ENCODE measurements around the gene SLC25A28. TPM values are rescaled to one million over a fixed set of nuclear protein-coding genes. Genes with fewer than 3 reads are reported as not detected.

The SLC25A28 gene
- total and polyA plus RNA-seq, 2 donors from 2014 or later, result 43.0 to 57.1 TPM

- no peak for DNase-seq
- Histone ChIP-seq H3K4me1 (ENCODE audit: control insufficient read depth in 2 of 3, insufficient read depth in 2 of 3, low read depth in 1 of 3, low read length in 3 of 3) (no peaks in the 10 kb centered on the region), H3K27ac (ENCODE audit: low read depth in 2 of 2, low read length in 2 of 2) (no peak overlapping the region), H3K27me3 (ENCODE audit: control insufficient read depth, insufficient read depth, low read length) (no peaks in the 10 kb centered on the region), H3K9me3 (ENCODE audit: control insufficient read depth in 2 of 3, insufficient read depth in 1 of 3, low read length in 3 of 3) (no peaks in the 10 kb centered on the region), H3K4me3 (ENCODE audit: low read length in 3 of 3) (no peak overlapping the region), H3K36me3 (ENCODE audit: control insufficient read depth in 2 of 3, insufficient read depth in 3 of 3, low read length in 3 of 3) (no peaks in the 10 kb centered on the region), H3K9ac (ENCODE audit: low read length in 3 of 3) (no peak overlapping the region)
- TF ChIP-seq CTCF (IDR thresholded peaks at IDR 0.05; ENCODE audit: borderline replicate concordance, extremely low read depth, insufficient read depth), result no peak
- no peak for FAIRE-seq
- intact Hi-C loops (cut with DNase I), result no loop called here
Observed at GRCh38 chr10:99647601-99648151, 27.4 kb upstream of the SLC25A28 start.

- Histone ChIP-seq H3K9me3 (ENCODE audit: control insufficient read depth in 2 of 3, insufficient read depth in 1 of 3, low read length in 3 of 3) (no peaks in the 10 kb centered on the region), H3K9ac (ENCODE audit: low read length in 3 of 3) (no peak overlapping the region), H3K27me3 (ENCODE audit: control insufficient read depth, insufficient read depth, low read length) (no peaks in the 10 kb centered on the region), H3K27ac (ENCODE audit: low read depth in 2 of 2, low read length in 2 of 2) (no peak overlapping the region), H3K36me3 (ENCODE audit: control insufficient read depth in 2 of 3, insufficient read depth in 3 of 3, low read length in 3 of 3) (no peaks in the 10 kb centered on the region), H3K4me1 (ENCODE audit: control insufficient read depth in 2 of 3, insufficient read depth in 2 of 3, low read depth in 1 of 3, low read length in 3 of 3) (no peaks in the 10 kb centered on the region), H3K4me3 (ENCODE audit: low read length in 3 of 3) (no peak overlapping the region)
- intact Hi-C loops (cut with DNase I), result no loop called here
- DNase-seq (no peak), FAIRE-seq (no peak)
- TF ChIP-seq CTCF (IDR thresholded peaks at IDR 0.05; ENCODE audit: borderline replicate concordance, extremely low read depth, insufficient read depth), result no peak
Observed at GRCh38 chr10:99633832-99634231, 13.6 kb upstream of the SLC25A28 start.

GRCh38 chr10:99631496-99631895 lies 11.3 kb upstream of the SLC25A28 start:
- H3K9me3 ChIP-seq (ENCODE audit: control insufficient read depth in 2 of 3, insufficient read depth in 1 of 3, low read length in 3 of 3), result no peaks in the 10 kb centered on the region
- no peak overlapping the region for H3K4me3 ChIP-seq (ENCODE audit: low read length in 3 of 3)
- DNase-seq (no peak), FAIRE-seq (no peak)
- H3K27me3 ChIP-seq (ENCODE audit: control insufficient read depth, insufficient read depth, low read length), result no peaks in the 10 kb centered on the region
- intact Hi-C loops (cut with DNase I), result no loop called here
- no peaks in the 10 kb centered on the region for H3K36me3 ChIP-seq (ENCODE audit: control insufficient read depth in 2 of 3, insufficient read depth in 3 of 3, low read length in 3 of 3)
- no peak overlapping the region for H3K27ac ChIP-seq (ENCODE audit: low read depth in 2 of 2, low read length in 2 of 2)
- TF ChIP-seq CTCF (IDR thresholded peaks at IDR 0.05; ENCODE audit: borderline replicate concordance, extremely low read depth, insufficient read depth), result no peak
- no peaks in the 10 kb centered on the region for H3K4me1 ChIP-seq (ENCODE audit: control insufficient read depth in 2 of 3, insufficient read depth in 2 of 3, low read depth in 1 of 3, low read length in 3 of 3)
- H3K9ac ChIP-seq (ENCODE audit: low read length in 3 of 3), result no peak overlapping the region

GRCh38 chr10:99630991-99631390 lies 10.8 kb upstream of the SLC25A28 start:
- Histone ChIP-seq H3K4me3 (ENCODE audit: low read length in 3 of 3) (no peak overlapping the region), H3K27me3 (ENCODE audit: control insufficient read depth, insufficient read depth, low read length) (no peaks in the 10 kb centered on the region), H3K36me3 (ENCODE audit: control insufficient read depth in 2 of 3, insufficient read depth in 3 of 3, low read length in 3 of 3) (no peaks in the 10 kb centered on the region), H3K9ac (ENCODE audit: low read length in 3 of 3) (no peak overlapping the region), H3K9me3 (ENCODE audit: control insufficient read depth in 2 of 3, insufficient read depth in 1 of 3, low read length in 3 of 3) (no peaks in the 10 kb centered on the region), H3K4me1 (ENCODE audit: control insufficient read depth in 2 of 3, insufficient read depth in 2 of 3, low read depth in 1 of 3, low read length in 3 of 3) (no peaks in the 10 kb centered on the region), H3K27ac (ENCODE audit: low read depth in 2 of 2, low read length in 2 of 2) (no peak overlapping the region)
- no peak for TF ChIP-seq CTCF (IDR thresholded peaks at IDR 0.05; ENCODE audit: borderline replicate concordance, extremely low read depth, insufficient read depth)
- DNase-seq (no peak), FAIRE-seq (no peak)
- intact Hi-C loops (cut with DNase I), result no loop called here

All from kidney (tissue), 14 donors.